GM12874 (cell line): ENCODE data around the gene SLCO2B1.

Experiments used
- CTCF ChIP-seq: IDR thresholded peaks from 2 replicates; pipeline ENCODE4 v1.5.1; 2011; ENCODE audit warnings: low read depth, mild to moderate bottlenecking, control low read depth, low read length, moderate library complexity; ENCODE audit not compliant: insufficient read depth

The SLCO2B1 gene

GRCh38 chr11:75198278-75198973, 47.5 kb downstream of the SLCO2B1 start:
- no peak for TF ChIP-seq CTCF

- no peak for TF ChIP-seq CTCF
These were observed 48.6 kb downstream of the SLCO2B1 start for GRCh38 chr11:75199412-75199955.

- TF ChIP-seq CTCF, result no peak
These were observed 49.1 kb downstream of the SLCO2B1 start for GRCh38 chr11:75200051-75200450.

GRCh38 chr11:75200531-75200930, 49.6 kb downstream of the SLCO2B1 start:
- TF ChIP-seq CTCF, result no peak

GRCh38 chr11:75201771-75202170, 50.9 kb downstream of the SLCO2B1 start:
- no peak for TF ChIP-seq CTCF

GRCh38 chr11:75202195-75202594, 51.3 kb downstream of the SLCO2B1 start:
- no peak for TF ChIP-seq CTCF

- TF ChIP-seq CTCF, result no peak
These were observed 52.2 kb downstream of the SLCO2B1 start for GRCh38 chr11:75203138-75203537.
